HepG2 (cell line): ENCODE results near the gene CCT7. TPM values are rescaled to one million over a fixed set of nuclear protein-coding genes. Genes with fewer than 3 reads are reported as not detected.

Experiments used
- ELF1 ChIP-seq: sonication (generic); formaldehyde crosslinking; IDR thresholded peaks from 2 replicates; pipeline ENCODE4 v1.4.0; 2020; ENCODE audit warnings: missing genetic modification reagents
- HNF4G ChIP-seq, 2 experiments: sonication (generic) in 1 of 2; formaldehyde crosslinking in 1 of 2; IDR thresholded peaks; 2 replicates each; pipeline versions ENCODE4 v1.4.0 to v1.6.1; 2011 to 2020; ENCODE audit warnings: borderline replicate concordance in 2 of 2, low read depth in 2 of 2, mild to moderate bottlenecking in 2 of 2, low read length in 1 of 2, missing genetic modification reagents in 1 of 2, moderate library complexity in 1 of 2
- KLF13 ChIP-seq: sonication (generic); formaldehyde crosslinking; IDR thresholded peaks from 2 replicates; pipeline ENCODE4 v1.4.0; 2020; ENCODE audit warnings: mild to moderate bottlenecking, missing genetic modification reagents
- MLX ChIP-seq: IDR thresholded peaks from 2 replicates; pipeline ENCODE4 v1.6.1; 2016
- RXRA ChIP-seq: sonication (generic); formaldehyde crosslinking; IDR thresholded peaks from 2 replicates; pipeline ENCODE4 v1.5.1; 2020; ENCODE audit warnings: missing genetic modification reagents
- SKI ChIP-seq: fragments of 450-650 bp; IDR thresholded peaks from one replicate; pipeline ENCODE4 v1.6.1; 2018; ENCODE audit warnings: mild to moderate bottlenecking; ENCODE audit not compliant: partially characterized antibody
- SP5 ChIP-seq: IDR thresholded peaks from 2 replicates; pipeline ENCODE4 v1.6.1; 2016; ENCODE audit warnings: low read depth, borderline replicate concordance
- STAG1 ChIP-seq: sonication (generic); formaldehyde crosslinking; IDR thresholded peaks from 2 replicates; pipeline ENCODE4 v1.4.0; 2020; ENCODE audit warnings: missing genetic modification reagents
- TFDP1 ChIP-seq: IDR thresholded peaks from 2 replicates; pipeline ENCODE4 v1.6.1; 2016; ENCODE audit warnings: missing compliant biosample characterization, missing genetic modification reagents, borderline replicate concordance
- ZFP36L1 ChIP-seq: sonication (generic); formaldehyde crosslinking; IDR thresholded peaks from 2 replicates; pipeline ENCODE4 v1.8.0; 2022; ENCODE audit warnings: mild to moderate bottlenecking, missing genetic modification reagents, moderate library complexity
- ZFX ChIP-seq: sonication (generic); formaldehyde crosslinking; IDR thresholded peaks from 2 replicates; pipeline ENCODE4 v1.4.0; 2020; ENCODE audit warnings: mild to moderate bottlenecking, low read depth, missing genetic modification reagents, moderate library complexity
- ZFY ChIP-seq: sonication (generic); formaldehyde crosslinking; IDR thresholded peaks from 2 replicates; pipeline ENCODE4 v1.4.0; 2020; ENCODE audit warnings: missing genetic modification reagents
- ZGPAT ChIP-seq: IDR thresholded peaks from 2 replicates; pipeline ENCODE4 v1.6.1; 2016; ENCODE audit warnings: mild to moderate bottlenecking
- ZNF263 ChIP-seq: sonication (generic); formaldehyde crosslinking; IDR thresholded peaks from 2 replicates; pipeline ENCODE4 v1.4.0; 2020; ENCODE audit warnings: missing genetic modification reagents
- polyA plus RNA-seq, 8 experiments: library from polyadenylated mRNA; depleted of rRNA in 3 of 8; stranded (reverse) in 7 of 8; unstranded in 1 of 8; fragments of >200 nt; fragmentation: Illumina TruSeq in 4 of 8; extraction: Trizol in 4 of 8; gene quantifications; 2 replicates each; pipeline versions ENCODE4 v1.2.1 to v1.2.3, GENCODE V29; 2011 to 2016; ENCODE audit warnings: low read depth in 4 of 8, missing spikeins in 1 of 8, mixed read lengths in 1 of 8; ENCODE audit not compliant: insufficient read depth in 1 of 8
- total RNA-seq, 5 experiments: library from RNA; depleted of rRNA; stranded (reverse); fragments of >200 nt; fragmentation: Illumina TruSeq; extraction: Trizol; gene quantifications; 2 replicates each; pipeline ENCODE4 v1.2.3, GENCODE V29; 2016; ENCODE audit warnings: low read depth in 1 of 5

Gene CCT7
- total and polyA plus RNA-seq, 2 of the 13 experiments (the other 11 are each of a cell fraction or from before 2014, with no cell fraction given) = 347 to 517 TPM

GRCh38 chr2:73260338-73260984 is 26.4 kb downstream of the CCT7 start (continued):
- 0 out of 2 replicates have a peak, but pooled peaks have one; percentile 34 for TF ChIP-seq ZGPAT (CRISPR knock-in tag)
- TF ChIP-seq SKI = no peak
- peak; percentile 86 for TF ChIP-seq STAG1 (CRISPR knock-in tag)
- TF ChIP-seq TFDP1 (CRISPR knock-in tag) = peak; percentile 32; the same call in 1 of the 2 replicates
- TF ChIP-seq ZNF263 = peak; percentile 59; the same call in 1 of the 2 replicates
- 0 out of 2 replicates have a peak, but pooled peaks have one; percentile 26 for TF ChIP-seq KLF13 (CRISPR knock-in tag)
- no peak for TF ChIP-seq ZFP36L1 (CRISPR knock-in tag)
- peak; percentile 45; the same call in 1 of the 2 replicates for TF ChIP-seq ZFY (CRISPR knock-in tag)
- 0 out of 2 replicates have a peak, but pooled peaks have one; percentile 29 for TF ChIP-seq RXRA
- peak; percentile 55; the same call in 1 of the 2 replicates for TF ChIP-seq ZFX (CRISPR knock-in tag)
- no peak for TF ChIP-seq HNF4G (IDR thresholded peaks at IDR 0.05; ENCODE audit: borderline replicate concordance, low read depth, low read length)
- peak; percentile 59; the same call in 1 of the 2 replicates for TF ChIP-seq HNF4G (CRISPR knock-in tag; IDR thresholded peaks at IDR 0.05; ENCODE audit: borderline replicate concordance, low read depth)
- 0 out of 2 replicates have a peak, but pooled peaks have one; percentile 24 for TF ChIP-seq MLX (CRISPR knock-in tag)
- TF ChIP-seq SP5 (CRISPR knock-in tag) = peak; percentile 23; the same call in 1 of the 2 replicates
- peak; percentile 38; the same call in 1 of the 2 replicates for TF ChIP-seq ELF1 (CRISPR knock-in tag)
